NCI-H1436 treated with DMSO at 0.1 percent for 48 hours (cell line): Measurements from ENCODE around the gene FILIP1L.

Experiments
- DNase-seq: peaks from one replicate; lab custom pipeline; 2025; lab: John Stamatoyannopoulos, UW

FILIP1L gene

DNA sequence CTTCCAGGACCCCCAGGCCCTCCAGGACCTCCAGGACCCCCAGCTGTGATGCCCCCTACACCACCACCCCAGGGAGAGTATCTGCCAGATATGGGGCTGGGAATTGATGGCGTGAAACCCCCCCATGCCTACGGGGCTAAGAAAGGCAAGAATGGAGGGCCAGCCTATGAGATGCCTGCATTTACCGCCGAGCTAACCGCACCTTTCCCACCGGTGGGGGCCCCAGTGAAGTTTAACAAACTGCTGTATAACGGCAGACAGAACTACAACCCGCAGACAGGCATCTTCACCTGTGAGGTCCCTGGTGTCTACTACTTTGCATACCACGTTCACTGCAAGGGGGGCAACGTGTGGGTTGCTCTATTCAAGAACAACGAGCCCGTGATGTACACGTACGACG is 318.7 kb downstream of the FILIP1L start:
- DNase-seq, result no peak

DNA sequence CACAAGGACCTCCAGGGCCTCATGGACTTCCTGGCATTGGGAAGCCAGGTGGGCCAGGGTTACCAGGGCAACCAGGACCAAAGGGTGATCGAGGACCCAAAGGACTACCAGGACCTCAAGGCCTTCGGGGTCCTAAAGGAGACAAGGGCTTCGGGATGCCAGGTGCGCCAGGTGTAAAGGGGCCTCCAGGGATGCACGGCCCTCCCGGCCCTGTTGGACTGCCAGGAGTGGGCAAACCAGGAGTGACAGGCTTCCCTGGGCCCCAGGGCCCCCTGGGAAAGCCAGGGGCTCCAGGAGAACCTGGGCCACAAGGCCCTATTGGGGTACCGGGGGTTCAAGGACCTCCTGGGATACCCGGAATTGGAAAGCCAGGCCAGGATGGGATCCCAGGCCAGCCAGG is 319.8 kb downstream of the FILIP1L start:
- no peak for DNase-seq

DNA sequence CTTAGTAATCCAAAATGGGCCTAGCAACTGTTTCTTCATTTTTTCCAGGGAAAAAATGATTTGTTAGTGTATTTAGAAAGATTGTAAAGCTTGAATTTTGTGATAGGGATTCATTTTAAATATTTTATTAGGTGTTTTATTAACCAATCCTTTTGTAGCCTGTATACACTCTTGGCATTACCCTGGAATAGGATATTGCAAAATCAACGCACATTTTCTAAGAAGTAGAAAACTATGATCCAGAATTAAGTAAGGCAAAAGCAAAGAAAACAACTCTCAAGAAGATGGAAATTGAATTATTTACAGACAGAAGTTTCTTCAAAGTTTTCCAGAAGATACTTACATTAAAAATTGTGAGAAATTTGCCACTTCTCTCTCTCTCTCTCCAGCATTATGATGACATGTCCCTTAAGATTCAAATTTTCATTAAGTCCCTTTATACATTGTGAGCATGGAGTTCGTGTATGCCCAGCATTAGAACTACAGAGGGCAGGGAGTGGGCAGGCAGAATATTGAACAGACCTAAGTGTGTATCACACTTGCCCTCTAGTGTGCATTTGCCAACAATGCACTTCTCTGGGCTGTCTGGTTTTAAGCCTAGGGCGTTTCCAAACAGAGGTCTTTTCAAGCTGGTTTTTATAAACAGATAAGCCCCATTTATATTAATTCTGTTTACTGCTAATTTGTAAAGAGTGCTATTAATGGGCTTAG is 325.1 kb downstream of the FILIP1L start:
- DNase-seq, result no peak
